WTC11 (cell line): ENCODE data around the gene SCG5. TPM values are rescaled to one million over a fixed set of nuclear protein-coding genes. Genes with fewer than 3 reads are reported as not detected.

Source experiments
- ATAC-seq: fragments of 200-7000 bp; cut with Tn5 transposase; 2 replicates; pipeline ENCODE4 v1.10.0; 2021; ENCODE audit warnings: mild to moderate bottlenecking, moderate library complexity
- CTCF ChIA-PET: fragments of 300-600 bp; sonication (Branson Sonifier 250); formaldehyde crosslinking; loops from one replicate; lab custom pipeline; 2021; ENCODE audit warnings: antibody characterized with exemption; lab: Charles Lee
- POLR2A ChIA-PET: fragments of 350-600 bp; sonication (Branson Sonifier 250); formaldehyde crosslinking; loops from one replicate; lab custom pipeline; 2021; ENCODE audit warnings: antibody characterized with exemption; lab: Charles Lee
- DNase-seq: peaks from one replicate; pipeline ENCODE4 v3.0.0; 2021; ENCODE audit warnings: low spot score
- H3K27ac Mint-ChIP-seq: 2 replicates; pipeline ENCODE4 v1.8.0; 2021; ENCODE audit warnings: mixed read lengths
- H3K27me3 Mint-ChIP-seq: 2 replicates; pipeline ENCODE4 v1.8.0; 2021; ENCODE audit warnings: low read depth, mild to moderate bottlenecking, moderate library complexity, mixed read lengths
- H3K36me3 Mint-ChIP-seq: 2 replicates; pipeline ENCODE4 v1.8.0; 2021; ENCODE audit warnings: mixed read lengths
- H3K4me1 Mint-ChIP-seq: 2 replicates; pipeline ENCODE4 v1.8.0; 2022; ENCODE audit warnings: mixed read lengths
- H3K4me3 Mint-ChIP-seq: 2 replicates; pipeline ENCODE4 v1.8.0; 2021; ENCODE audit warnings: mild to moderate bottlenecking, moderate library complexity, mixed read lengths
- H3K9me3 Mint-ChIP-seq: 2 replicates; pipeline ENCODE4 v1.8.0; 2021; ENCODE audit warnings: mixed read lengths
- AFF4 ChIP-seq: sonication (generic); formaldehyde crosslinking; IDR thresholded peaks from 2 replicates; pipeline ENCODE4 v1.8.1; 2023; ENCODE audit warnings: mild to moderate bottlenecking, missing genetic modification reagents, borderline replicate concordance
- ARID4B ChIP-seq: sonication (generic); formaldehyde crosslinking; IDR thresholded peaks from 2 replicates; pipeline ENCODE4 v1.8.0; 2023; ENCODE audit warnings: missing genetic modification reagents, mild to moderate bottlenecking, borderline replicate concordance
- CDX4 ChIP-seq: fragments of 250-450 bp; sonication (Bioruptor Pico); IDR thresholded peaks from 2 replicates; pipeline ENCODE4 v1.9.0; 2021; ENCODE audit warnings: moderate library complexity, mild to moderate bottlenecking, inconsistent platforms, borderline replicate concordance
- E2F5 ChIP-seq: sonication (generic); formaldehyde crosslinking; IDR thresholded peaks from 2 replicates; pipeline ENCODE4 v1.8.1; 2022; ENCODE audit warnings: mild to moderate bottlenecking, moderate library complexity, missing genetic modification reagents
- ELF4 ChIP-seq: sonication (generic); formaldehyde crosslinking; IDR thresholded peaks from 2 replicates; pipeline ENCODE4 v1.8.1; 2022; ENCODE audit warnings: low read depth, mild to moderate bottlenecking, moderate library complexity, missing genetic modification reagents
- EMX1 ChIP-seq: fragments of 250-450 bp; sonication (Bioruptor Pico); IDR thresholded peaks from 2 replicates; pipeline ENCODE4 v1.8.0; 2021; ENCODE audit warnings: mild to moderate bottlenecking
- FOXJ3 ChIP-seq: sonication (generic); formaldehyde crosslinking; IDR thresholded peaks from 2 replicates; pipeline ENCODE4 v1.9.0; 2021; ENCODE audit warnings: missing genetic modification reagents, mild to moderate bottlenecking, borderline replicate concordance
- MXD4 ChIP-seq: fragments of 250-450 bp; sonication (Bioruptor Pico); IDR thresholded peaks from 2 replicates; pipeline ENCODE4 v1.8.0; 2021; ENCODE audit warnings: mild to moderate bottlenecking, moderate library complexity, borderline replicate concordance
- NFE2L1 ChIP-seq: sonication (generic); formaldehyde crosslinking; IDR thresholded peaks from 2 replicates; pipeline ENCODE4 v1.8.1; 2023; ENCODE audit warnings: missing genetic modification reagents
- SMAD3 ChIP-seq: sonication (generic); formaldehyde crosslinking; IDR thresholded peaks from 2 replicates; pipeline ENCODE4 v1.8.0; 2022; ENCODE audit warnings: missing genetic modification reagents, mild to moderate bottlenecking, borderline replicate concordance
- SOX15 ChIP-seq: fragments of 250-450 bp; sonication (Bioruptor Pico); IDR thresholded peaks from 2 replicates; pipeline ENCODE4 v1.9.0; 2021; ENCODE audit warnings: mild to moderate bottlenecking
- TCF7 ChIP-seq: sonication (generic); formaldehyde crosslinking; IDR thresholded peaks from 2 replicates; pipeline ENCODE4 v1.8.0; 2022; ENCODE audit warnings: mild to moderate bottlenecking, low read depth, missing genetic modification reagents, moderate library complexity
- TEAD4 ChIP-seq: sonication (generic); formaldehyde crosslinking; IDR thresholded peaks from 2 replicates; pipeline ENCODE4 v1.8.0; 2022; ENCODE audit warnings: mild to moderate bottlenecking, missing genetic modification reagents
- TP53 ChIP-seq: sonication (generic); formaldehyde crosslinking; IDR thresholded peaks from 2 replicates; pipeline ENCODE4 v1.8.1; 2023; ENCODE audit warnings: mild to moderate bottlenecking, missing genetic modification reagents
- USF2 ChIP-seq: sonication (generic); formaldehyde crosslinking; IDR thresholded peaks from 2 replicates; pipeline ENCODE4 v1.8.1; 2023; ENCODE audit warnings: mild to moderate bottlenecking, missing genetic modification reagents, moderate library complexity
- ZMAT4 ChIP-seq: fragments of 250-450 bp; sonication (Bioruptor Pico); IDR thresholded peaks from 2 replicates; pipeline ENCODE4 v1.9.0; 2021; ENCODE audit warnings: mild to moderate bottlenecking
- ZNF121 ChIP-seq: sonication (generic); formaldehyde crosslinking; IDR thresholded peaks from 2 replicates; pipeline ENCODE4 v1.8.0; 2023; ENCODE audit warnings: missing genetic modification reagents
- ZNF396 ChIP-seq: fragments of 250-450 bp; sonication (Bioruptor Pico); IDR thresholded peaks from 2 replicates; pipeline ENCODE4 v1.8.0; 2021; ENCODE audit warnings: mild to moderate bottlenecking, moderate library complexity, borderline replicate concordance
- total RNA-seq: library from RNA; stranded (reverse); gene quantifications from 3 replicates; pipeline ENCODE4 v1.2.3, GENCODE V29; 2021

Gene SCG5
- total RNA-seq, 1 experiment from 2014 or later = 14.2 TPM

- no peak for TF ChIP-seq E2F5 (CRISPR knock-in tag)
- TF ChIP-seq ARID4B = no peak
- TF ChIP-seq MXD4 (CRISPR knock-in tag) = no peak
These were observed 41.1 kb downstream of the SCG5 start (continued) for GRCh38 chr15:32682569-32682968.

- Mint-ChIP-seq H3K27me3 (no peaks in the 10 kb centered on the region), H3K4me3 (no peak overlapping the region), H3K36me3 (peaks cover 6% of the 10 kb centered on the region; the same call in 1 of the 2 replicates), H3K9me3 (peaks cover 7% of the 10 kb centered on the region), H3K4me1 (peaks cover 12% of the 10 kb centered on the region), H3K27ac (no peak overlapping the region)
- DNase-seq (no peak), ATAC-seq (no peak)
- CTCF ChIA-PET = no interaction called here
- POLR2A ChIA-PET = no interaction called here
- no peak for TF ChIP-seq ZNF121 (CRISPR knock-in tag)
- no peak for TF ChIP-seq NFE2L1 (CRISPR knock-in tag)
- TF ChIP-seq TEAD4 (CRISPR knock-in tag) = no peak
- no peak for TF ChIP-seq EMX1
These were observed 41.6 kb downstream of the SCG5 start for GRCh38 chr15:32682977-32683630.

GRCh38 chr15:32683906-32684584 lies 42.5 kb downstream of the SCG5 start:
- DNase-seq = no peak
- CTCF ChIA-PET = no interaction called here
- ATAC-seq = no peak
- Mint-ChIP-seq H3K9me3 (peaks cover 7% of the 10 kb centered on the region), H3K27ac (no peak overlapping the region), H3K4me3 (no peak overlapping the region), H3K4me1 (peaks cover 12% of the 10 kb centered on the region), H3K27me3 (no peaks in the 10 kb centered on the region), H3K36me3 (peaks cover 6% of the 10 kb centered on the region; the same call in 1 of the 2 replicates)
- POLR2A ChIA-PET = no interaction called here
- TF ChIP-seq CDX4 (CRISPR knock-in tag) = no peak
- TF ChIP-seq ELF4 (CRISPR knock-in tag) = no peak
- TF ChIP-seq FOXJ3 (CRISPR knock-in tag) = no peak
- TF ChIP-seq AFF4 (CRISPR knock-in tag) = no peak
- TF ChIP-seq SOX15 (CRISPR knock-in tag) = no peak
- TF ChIP-seq SMAD3 (CRISPR knock-in tag) = no peak
- TF ChIP-seq ZMAT4 (CRISPR knock-in tag) = no peak
- no peak for TF ChIP-seq ZNF396 (CRISPR knock-in tag)
- TF ChIP-seq USF2 (CRISPR knock-in tag) = no peak
- TF ChIP-seq TCF7 (CRISPR knock-in tag) = no peak
- TF ChIP-seq TP53 (CRISPR knock-in tag) = no peak
